Gastroesophageal sphincter (tissue), 4 donors: ENCODE measurements around the gene TCF25. TPM values are rescaled to one million over a fixed set of nuclear protein-coding genes. Genes with fewer than 3 reads are reported as not detected.

Experiments
- ATAC-seq: fragments of 150-250 bp; one replicate; pipeline ENCODE4 v1.9.1; 2016; ENCODE audit warnings: mild to moderate bottlenecking, moderate library complexity
- H3K27ac ChIP-seq, 4 donors: fragments of 200-600 bp; sonication (generic) in 3 of 4; 1 replicate in 3 of 4; 2 replicates in 1 of 4; pipeline ENCODE4 v1.5.1; 2016 to 2019
- H3K27me3 ChIP-seq: fragments of 200-600 bp; sonication (generic); one replicate; pipeline ENCODE4 v1.5.1; 2019
- H3K36me3 ChIP-seq, 2 donors: fragments of 200-600 bp; sonication (generic); one replicate each; pipeline ENCODE4 v1.5.1; 2019; ENCODE audit warnings: control low read depth in 1 of 2
- H3K4me1 ChIP-seq, 3 donors: fragments of 200-600 bp; sonication (generic); 1 replicate in 2 of 3; 2 replicates in 1 of 3; pipeline ENCODE4 v1.5.1; 2016 to 2019; ENCODE audit warnings: control low read depth in 2 of 3
- H3K4me3 ChIP-seq, 2 donors: fragments of 200-600 bp; sonication (generic); one replicate each; pipeline ENCODE4 v1.5.1; 2019; ENCODE audit warnings: mild to moderate bottlenecking in 1 of 2, moderate library complexity in 1 of 2
- H3K9me3 ChIP-seq, 3 donors: fragments of 200-600 bp; sonication (generic); one replicate each; pipeline ENCODE4 v1.5.1; 2017 to 2019; ENCODE audit warnings: control low read depth in 2 of 3
- CTCF ChIP-seq, 4 experiments: fragments of 200-600 bp in 2 of 4; fragments of 450-650 bp in 2 of 4; sonication (generic) in 1 of 4; IDR thresholded peaks; one replicate each; pipeline ENCODE4 v1.5.1; 2017 to 2019; ENCODE audit warnings: antibody characterized with exemption in 4 of 4, mild to moderate bottlenecking in 2 of 4, moderate library complexity in 2 of 4
- EP300 ChIP-seq: sonication (generic); formaldehyde crosslinking; IDR thresholded peaks from one replicate; pipeline ENCODE4 v1.6.1; 2017; ENCODE audit warnings: antibody characterized with exemption, mild to moderate bottlenecking
- POLR2A ChIP-seq, 2 donors: fragments of 450-650 bp; IDR thresholded peaks; one replicate each; pipeline ENCODE4 v1.6.1; 2017; ENCODE audit warnings: antibody characterized with exemption in 2 of 2, mild to moderate bottlenecking in 2 of 2, moderate library complexity in 1 of 2
- POLR2AphosphoS5 ChIP-seq: sonication (generic); formaldehyde crosslinking; IDR thresholded peaks from one replicate; pipeline ENCODE4 v1.6.1; 2017; ENCODE audit warnings: antibody characterized with exemption
- WGBS, 2 donors: methylation state at CpG; one replicate each; pipeline ENCODE4 v1.1.5; 2018; ENCODE audit warnings: low coverage in 1 of 2; 5-methylcytosine and 5-hydroxymethylcytosine counted together
- total RNA-seq, 4 donors: library from RNA; depleted of rRNA; stranded (reverse); fragments of >200 nt; gene quantifications; one replicate each; pipeline ENCODE4 v1.1.0, GENCODE V29; 2016

TCF25 gene
- total RNA-seq, 4 donors from 2014 or later: 118 to 165 (median 134) TPM

GRCh38 chr16:89844739-89845339, 28.6 kb upstream of the TCF25 start:
- 100% methylated on average over 1 of the region's 13 CpGs; no CpG with 5 or more reads in 1 of the 2 donors for WGBS, 2 donors
- H3K27ac ChIP-seq: no peak overlapping the region
- no peaks in the 10 kb centered on the region for H3K4me1 ChIP-seq
- H3K4me3 ChIP-seq: no peak overlapping the region
- no peaks in the 10 kb centered on the region for H3K9me3 ChIP-seq
- no peak for TF ChIP-seq POLR2AphosphoS5
- no peak for TF ChIP-seq EP300
- TF ChIP-seq CTCF (IDR thresholded peaks at IDR 0.05): no peak
- no peak for TF ChIP-seq POLR2A (IDR thresholded peaks at IDR 0.05)
- H3K36me3 ChIP-seq: no peaks in the 10 kb centered on the region
- peaks cover 6% of the 10 kb centered on the region for H3K27me3 ChIP-seq
- ATAC-seq: no peak

- H3K9me3 ChIP-seq: no peaks in the 10 kb centered on the region
- H3K4me1 ChIP-seq: no peaks in the 10 kb centered on the region
- no peak for ATAC-seq
- TF ChIP-seq CTCF (IDR thresholded peaks at IDR 0.05): no peak
- TF ChIP-seq POLR2A (IDR thresholded peaks at IDR 0.05): no peak
- no peak for TF ChIP-seq EP300
- TF ChIP-seq POLR2AphosphoS5: no peak
- H3K36me3 ChIP-seq: no peaks in the 10 kb centered on the region
- no peak overlapping the region for H3K27ac ChIP-seq
- WGBS, 2 donors: 55% methylated on average over 11 of the region's 13 CpGs
- H3K4me3 ChIP-seq: no peak overlapping the region
- peaks cover 6% of the 10 kb centered on the region for H3K27me3 ChIP-seq
Observed at GRCh38 chr16:89845417-89845816, 28.0 kb upstream of the TCF25 start.

- no peak for TF ChIP-seq POLR2A (IDR thresholded peaks at IDR 0.05)
- no peak for TF ChIP-seq POLR2AphosphoS5
- no peak for TF ChIP-seq CTCF (IDR thresholded peaks at IDR 0.05)
- no peak for TF ChIP-seq EP300
- no peaks in the 10 kb centered on the region for H3K4me1 ChIP-seq
- no peaks in the 10 kb centered on the region for H3K36me3 ChIP-seq
- ATAC-seq: no peak
- peaks cover 6% of the 10 kb centered on the region for H3K27me3 ChIP-seq
- no peak overlapping the region for H3K4me3 ChIP-seq
- no peak overlapping the region for H3K27ac ChIP-seq
- H3K9me3 ChIP-seq: no peaks in the 10 kb centered on the region
- WGBS, 2 donors: 47 to 62% methylated on average over 5 to 6 of the region's 26 CpGs
Observed at GRCh38 chr16:89847051-89847939, 26.1 kb upstream of the TCF25 start.

GRCh38 chr16:89847940-89848297, 25.5 kb upstream of the TCF25 start:
- Histone ChIP-seq H3K27me3 (peaks cover 6% of the 10 kb centered on the region), H3K9me3 (no peaks in the 10 kb centered on the region), H3K4me3 (no peak overlapping the region), H3K27ac (no peak overlapping the region), H3K4me1 (no peaks in the 10 kb centered on the region), H3K36me3 (no peaks in the 10 kb centered on the region)
- 40 to 80% methylated on average over 1 to 2 of the region's 14 CpGs for WGBS, 2 donors
- no peak for TF ChIP-seq POLR2AphosphoS5
- TF ChIP-seq CTCF (IDR thresholded peaks at IDR 0.05): no peak
- ATAC-seq: no peak

GRCh38 chr16:89848974-89849373, 24.4 kb upstream of the TCF25 start:
- Histone ChIP-seq H3K27ac (no peak overlapping the region), H3K4me1 (no peaks in the 10 kb centered on the region), H3K36me3 (no peaks in the 10 kb centered on the region), H3K9me3 (no peaks in the 10 kb centered on the region), H3K4me3 (no peak overlapping the region), H3K27me3 (peaks cover 6% of the 10 kb centered on the region)
- ATAC-seq: no peak
- TF ChIP-seq POLR2A (IDR thresholded peaks at IDR 0.05) (no peak), POLR2AphosphoS5 (no peak), EP300 (no peak), CTCF (IDR thresholded peaks at IDR 0.05) (no peak)
- WGBS, 2 donors: no CpG with 5 or more reads among the region's 11 CpGs
